ENCODE data around the gene CHD5. TPM values are rescaled to one million over a fixed set of nuclear protein-coding genes. Genes with fewer than 3 reads are reported as not detected.

The CHD5 gene
- polyA plus RNA-seq, 1 donor from 2014 or later = 22.0 TPM

GRCh38 chr1:6172549-6172948, 7.6 kb downstream of the CHD5 start:
- Histone ChIP-seq H2AFZ (ENCODE audit: low read depth, low read length) (no peak overlapping the region), H3K9ac (ENCODE audit: low read length) (no peak overlapping the region), H3K27me3 (ENCODE audit: insufficient read depth, low read depth, low read length) (peaks cover 24% of the 10 kb centered on the region), H3K4me2 (ENCODE audit: low read length) (no peak overlapping the region), H4K20me1 (ENCODE audit: insufficient read depth) (no peaks in the 10 kb centered on the region), H3K4me3 (ENCODE audit: low read length) (no peak overlapping the region), H3K27ac (ENCODE audit: low read length) (no peak overlapping the region), H3K9me2 (ENCODE audit: insufficient read depth, low read length) (no peaks in the 10 kb centered on the region), H3K36me3 (ENCODE audit: insufficient read depth, low read length) (no peaks in the 10 kb centered on the region), H3K9me3 (ENCODE audit: low read length) (no peaks in the 10 kb centered on the region), H3F3A (ENCODE audit: insufficient read depth, low read length, poor library complexity, severe bottlenecking) (no peaks in the 10 kb centered on the region), H3K79me2 (replicated peaks; ENCODE audit: insufficient read depth, low read length) (no peaks in the 10 kb centered on the region)
- TF ChIP-seq EZH2 (IDR thresholded peaks at IDR 0.05; ENCODE audit: borderline replicate concordance, insufficient read depth, low read length, poor library complexity, severe bottlenecking) (no peak), POLR2AphosphoS5 (IDR thresholded peaks at IDR 0.05) (no peak), TAF1 (IDR thresholded peaks at IDR 0.05; ENCODE audit: low read depth) (no peak), RAD21 (conservative IDR thresholded peaks at IDR 0.05) (no peak), MXI1 (conservative IDR thresholded peaks at IDR 0.05; ENCODE audit: poor library complexity, severe bottlenecking) (no peak), SMC3 (conservative IDR thresholded peaks at IDR 0.05; ENCODE audit: poor library complexity) (no peak)

- H3K36me3 ChIP-seq (ENCODE audit: insufficient read depth, low read length) = no peaks in the 10 kb centered on the region
- H3K9ac ChIP-seq (ENCODE audit: low read length) = no peak overlapping the region
- no peak overlapping the region for H3K4me2 ChIP-seq (ENCODE audit: low read length)
- no peaks in the 10 kb centered on the region for H3F3A ChIP-seq (ENCODE audit: insufficient read depth, low read length, poor library complexity, severe bottlenecking)
- H2AFZ ChIP-seq (ENCODE audit: low read depth, low read length) = no peak overlapping the region
- peaks cover 15% of the 10 kb centered on the region for H3K27me3 ChIP-seq (ENCODE audit: insufficient read depth, low read depth, low read length)
- no peaks in the 10 kb centered on the region for H3K9me3 ChIP-seq (ENCODE audit: low read length)
- no peaks in the 10 kb centered on the region for H3K79me2 ChIP-seq (replicated peaks; ENCODE audit: insufficient read depth, low read length)
- H4K20me1 ChIP-seq (ENCODE audit: insufficient read depth) = no peaks in the 10 kb centered on the region
- TF ChIP-seq RAD21 (conservative IDR thresholded peaks at IDR 0.05) = peak; percentile 32
- no peak for TF ChIP-seq MXI1 (conservative IDR thresholded peaks at IDR 0.05; ENCODE audit: poor library complexity, severe bottlenecking)
- no peak for TF ChIP-seq CTCF (IDR thresholded peaks at IDR 0.05; ENCODE audit: poor library complexity, severe bottlenecking)
- no peak for TF ChIP-seq TAF1 (IDR thresholded peaks at IDR 0.05; ENCODE audit: low read depth)
- TF ChIP-seq POLR2AphosphoS5 (IDR thresholded peaks at IDR 0.05) = no peak
- no peak for TF ChIP-seq EP300 (conservative IDR thresholded peaks at IDR 0.05; ENCODE audit: poor library complexity, severe bottlenecking)
- TF ChIP-seq EZH2 (IDR thresholded peaks at IDR 0.05; ENCODE audit: borderline replicate concordance, insufficient read depth, low read length, poor library complexity, severe bottlenecking) = no peak
- H3K9me2 ChIP-seq (ENCODE audit: insufficient read depth, low read length) = no peaks in the 10 kb centered on the region
- no peak overlapping the region for H3K4me3 ChIP-seq (ENCODE audit: low read length)
- no peak overlapping the region for H3K27ac ChIP-seq (ENCODE audit: low read length)
Observed at GRCh38 chr1:6171548-6172124, 8.5 kb downstream of the CHD5 start.

GRCh38 chr1:6170742-6171201, 9.3 kb downstream of the CHD5 start:
- H3F3A ChIP-seq (ENCODE audit: insufficient read depth, low read length, poor library complexity, severe bottlenecking) = no peaks in the 10 kb centered on the region
- H3K27ac ChIP-seq (ENCODE audit: low read length) = no peak overlapping the region
- H3K9me3 ChIP-seq (ENCODE audit: low read length) = no peaks in the 10 kb centered on the region
- no peaks in the 10 kb centered on the region for H3K9me2 ChIP-seq (ENCODE audit: insufficient read depth, low read length)
- no peak overlapping the region for H3K9ac ChIP-seq (ENCODE audit: low read length)
- no peaks in the 10 kb centered on the region for H4K20me1 ChIP-seq (ENCODE audit: insufficient read depth)
- H3K27me3 ChIP-seq (ENCODE audit: insufficient read depth, low read depth, low read length) = peaks cover 6% of the 10 kb centered on the region
- H3K4me2 ChIP-seq (ENCODE audit: low read length) = no peak overlapping the region
- TF ChIP-seq TAF1 (IDR thresholded peaks at IDR 0.05; ENCODE audit: low read depth) (no peak), CTCF (IDR thresholded peaks at IDR 0.05; ENCODE audit: poor library complexity, severe bottlenecking) (no peak), RAD21 (conservative IDR thresholded peaks at IDR 0.05) (no peak), MXI1 (conservative IDR thresholded peaks at IDR 0.05; ENCODE audit: poor library complexity, severe bottlenecking) (no peak), SMC3 (conservative IDR thresholded peaks at IDR 0.05; ENCODE audit: poor library complexity) (no peak), REST (IDR thresholded peaks at IDR 0.05; ENCODE audit: borderline replicate concordance) (no peak)
- H3K4me3 ChIP-seq (ENCODE audit: low read length) = no peak overlapping the region
- no peaks in the 10 kb centered on the region for H3K36me3 ChIP-seq (ENCODE audit: insufficient read depth, low read length)
- no peaks in the 10 kb centered on the region for H3K79me2 ChIP-seq (replicated peaks; ENCODE audit: insufficient read depth, low read length)
- H2AFZ ChIP-seq (ENCODE audit: low read depth, low read length) = no peak overlapping the region

Data from neural cell (in vitro differentiated cells).